Brain microvascular endothelial cell (primary cell): ENCODE results near the gene SYCE3.

ENCODE experiments used
- DNase-seq: peaks from one replicate; pipeline ENCODE4 v3.0.0-alpha.2; 2020
- H3K27ac ChIP-seq: fragments of 250-450 bp; sonication (Bioruptor Pico); 2 replicates; pipeline ENCODE4 v1.5.1; 2020; ENCODE audit warnings: mild to moderate bottlenecking, moderate library complexity
- H3K27me3 ChIP-seq: fragments of 250-450 bp; sonication (Bioruptor Pico); replicated peaks from 2 replicates; pipeline ENCODE4 v1.5.1; 2020; ENCODE audit warnings: mild to moderate bottlenecking
- H3K36me3 ChIP-seq: fragments of 250-450 bp; sonication (Bioruptor Pico); replicated peaks from 2 replicates; pipeline ENCODE4 v1.5.1; 2020; ENCODE audit warnings: mild to moderate bottlenecking
- H3K4me3 ChIP-seq: 2 replicates; pipeline ENCODE4 v1.5.1; 2011; ENCODE audit warnings: low read depth, mild to moderate bottlenecking, control low read depth, low read length, moderate library complexity
- in situ Hi-C: cut with HindIII; loops from 2 replicates; pipeline ENCODE4 v1.10.0; 2017; ENCODE audit warnings: low sequenced_read_pairs, low pct_ligation_motif_present
- TF ChIP-seq, protein P1 (sequence below): IDR thresholded peaks from 2 replicates; pipeline ENCODE4 v1.5.1; 2011; ENCODE audit warnings: low read depth, mild to moderate bottlenecking, moderate library complexity, low read length, control low read depth, inconsistent platforms; ENCODE audit errors: missing control alignments

SYCE3 gene

DNA sequence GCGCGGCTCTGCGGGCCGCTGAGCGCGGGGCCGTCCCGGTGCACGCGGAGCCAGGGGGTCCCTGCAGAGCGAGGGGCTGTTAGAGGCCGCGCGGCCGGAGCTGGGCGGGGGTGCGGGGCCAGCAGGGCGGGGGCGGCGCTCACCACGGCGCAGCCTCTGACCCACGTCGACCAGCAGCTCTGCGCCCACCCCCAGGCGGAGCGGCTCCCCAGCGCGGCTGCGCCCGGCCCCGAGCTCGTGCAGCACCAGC is 36.9 kb downstream of the SYCE3 start:
- peaks cover 15% of the 10 kb centered on the region for H3K36me3 ChIP-seq
- no peaks in the 10 kb centered on the region for H3K27me3 ChIP-seq
- in situ Hi-C loops = no loop called here
- H3K4me3 ChIP-seq = peak overlapping the region; percentile 70
- TF ChIP-seq, protein P1, sequence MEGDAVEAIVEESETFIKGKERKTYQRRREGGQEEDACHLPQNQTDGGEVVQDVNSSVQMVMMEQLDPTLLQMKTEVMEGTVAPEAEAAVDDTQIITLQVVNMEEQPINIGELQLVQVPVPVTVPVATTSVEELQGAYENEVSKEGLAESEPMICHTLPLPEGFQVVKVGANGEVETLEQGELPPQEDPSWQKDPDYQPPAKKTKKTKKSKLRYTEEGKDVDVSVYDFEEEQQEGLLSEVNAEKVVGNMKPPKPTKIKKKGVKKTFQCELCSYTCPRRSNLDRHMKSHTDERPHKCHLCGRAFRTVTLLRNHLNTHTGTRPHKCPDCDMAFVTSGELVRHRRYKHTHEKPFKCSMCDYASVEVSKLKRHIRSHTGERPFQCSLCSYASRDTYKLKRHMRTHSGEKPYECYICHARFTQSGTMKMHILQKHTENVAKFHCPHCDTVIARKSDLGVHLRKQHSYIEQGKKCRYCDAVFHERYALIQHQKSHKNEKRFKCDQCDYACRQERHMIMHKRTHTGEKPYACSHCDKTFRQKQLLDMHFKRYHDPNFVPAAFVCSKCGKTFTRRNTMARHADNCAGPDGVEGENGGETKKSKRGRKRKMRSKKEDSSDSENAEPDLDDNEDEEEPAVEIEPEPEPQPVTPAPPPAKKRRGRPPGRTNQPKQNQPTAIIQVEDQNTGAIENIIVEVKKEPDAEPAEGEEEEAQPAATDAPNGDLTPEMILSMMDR = no peak
- no peak for DNase-seq
- peak overlapping the region; percentile 89 for H3K27ac ChIP-seq

DNA sequence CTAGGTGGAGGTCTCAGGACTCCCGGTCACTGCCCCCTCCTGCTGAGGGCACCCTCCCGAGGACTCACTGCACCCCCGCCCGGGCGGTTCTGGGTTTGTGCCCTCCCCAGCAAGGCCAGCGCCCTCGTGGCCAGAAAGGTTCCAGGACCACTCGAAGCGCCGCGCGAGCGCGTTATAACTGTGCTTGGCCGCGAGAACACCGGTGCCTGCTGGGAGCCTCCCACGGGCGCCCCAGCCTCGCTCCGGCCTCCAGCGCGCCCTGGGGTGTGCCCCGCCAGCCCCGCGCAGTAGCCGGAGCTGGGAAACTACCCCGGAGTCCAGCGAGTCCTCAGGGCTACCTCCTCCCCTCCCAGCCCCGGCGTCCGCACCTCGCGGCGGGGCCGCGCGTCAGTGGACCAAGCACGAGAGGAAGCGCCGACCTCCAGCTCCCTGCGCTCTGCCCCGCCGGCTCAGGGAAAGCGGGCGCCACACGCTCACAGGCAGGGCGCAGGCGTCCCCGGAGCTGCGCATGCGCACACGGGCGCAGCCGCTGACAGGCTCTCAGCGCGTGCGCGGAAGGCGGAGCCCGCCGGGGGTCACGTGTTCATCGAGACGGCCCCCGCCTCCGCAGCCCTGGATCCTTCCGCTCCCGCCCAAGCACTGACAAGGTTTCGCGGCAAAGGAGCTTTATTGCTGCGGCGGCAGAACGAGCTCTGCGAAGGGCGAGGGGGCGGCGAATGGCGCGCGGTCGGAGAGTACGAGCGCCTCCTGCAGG is 37.4 kb downstream of the SYCE3 start, which contains the start of gene SCO2:
TSS of gene SCO2 (minus strand) at position 495 of the 754 bp plus-strand sequence. CDS start 1,187 bp downstream, outside the sequence.
- H3K27me3 ChIP-seq = no peaks in the 10 kb centered on the region
- H3K4me3 ChIP-seq = peak within 1 kb of the TSS; percentile 70
- H3K36me3 ChIP-seq = peaks cover 15% of the 10 kb centered on the region
- TF ChIP-seq, protein P1 = peak; percentile 48
- peak; percentile 95 for DNase-seq
- in situ Hi-C loops = no loop called here
- H3K27ac ChIP-seq = peak within 1 kb of the TSS; percentile 89

DNA sequence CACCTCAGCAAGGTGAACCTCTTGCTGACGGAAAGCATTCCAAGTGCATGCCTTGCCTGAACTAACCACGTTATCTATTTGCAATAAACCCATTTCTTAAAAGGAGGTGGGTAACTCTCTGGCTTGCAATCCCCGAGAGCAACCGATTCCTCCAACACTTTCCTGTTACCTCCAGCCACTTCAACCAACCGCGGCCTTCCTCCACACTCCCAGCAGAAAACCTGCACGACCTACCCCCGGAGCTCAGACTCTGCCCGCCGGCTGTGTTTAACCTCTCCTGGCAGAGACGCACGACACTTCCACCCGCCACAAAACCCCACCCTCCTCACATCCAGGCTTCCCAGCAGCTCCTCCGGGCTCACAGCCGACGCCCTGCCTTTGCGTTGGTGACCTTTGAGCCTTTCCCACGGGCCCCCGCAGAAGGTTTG is 38.0 kb downstream of the SYCE3 start:
- no peak for DNase-seq
- Histone ChIP-seq H3K27ac (peak overlapping the region; percentile 89), H3K4me3 (peak overlapping the region; percentile 70), H3K36me3 (peaks cover 15% of the 10 kb centered on the region), H3K27me3 (no peaks in the 10 kb centered on the region)
- in situ Hi-C loops = no loop called here
- TF ChIP-seq, protein P1 = no peak

DNA sequence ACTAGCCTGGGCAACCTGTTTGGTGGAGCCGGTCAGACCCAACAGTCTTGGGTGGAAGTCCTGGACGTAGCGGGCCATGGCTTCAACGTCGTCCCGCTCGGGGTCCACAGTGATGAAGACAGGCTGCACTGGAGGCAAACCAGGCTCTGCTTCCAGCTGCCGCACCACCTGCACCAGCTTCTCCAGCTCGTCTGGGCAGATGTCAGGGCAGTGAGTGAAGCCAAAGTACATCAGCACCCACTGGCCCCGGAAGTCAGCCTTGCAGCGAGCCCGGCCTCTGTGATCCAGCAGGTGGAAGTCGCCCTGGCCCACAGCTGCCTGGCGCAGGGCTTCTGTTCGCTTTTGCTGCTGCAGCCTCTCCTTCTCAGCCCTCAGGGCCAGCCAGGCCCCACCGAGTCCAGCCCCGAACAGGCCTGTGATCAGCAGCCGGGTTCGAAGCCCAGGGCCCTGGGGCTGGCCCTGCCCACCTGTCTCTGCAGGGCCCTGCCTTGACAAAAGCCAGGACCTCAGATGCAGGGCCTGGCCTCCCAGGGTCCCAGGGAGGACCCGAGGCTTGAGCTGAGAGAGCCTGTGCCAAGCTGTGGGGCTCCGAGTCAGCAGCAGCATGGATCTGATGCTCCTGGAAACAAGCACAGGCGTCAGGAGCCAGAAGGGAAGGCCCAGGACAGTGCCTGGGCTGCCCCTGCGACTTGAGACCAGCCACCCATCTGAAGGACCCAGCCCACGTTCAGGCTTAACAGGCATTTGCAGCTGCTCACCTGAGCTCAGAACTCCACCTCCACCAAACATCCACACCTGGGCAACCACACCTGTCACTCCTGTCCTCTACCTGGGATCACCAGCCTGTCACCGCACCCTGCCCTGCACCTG is 38.7 kb downstream of the SYCE3 start:
- TF ChIP-seq, protein P1 = no peak
- H3K36me3 ChIP-seq = peaks cover 21% of the 10 kb centered on the region
- H3K27ac ChIP-seq = no peak overlapping the region
- no peak for DNase-seq
- no peaks in the 10 kb centered on the region for H3K27me3 ChIP-seq
- in situ Hi-C loops = no loop called here
- H3K4me3 ChIP-seq = peak overlapping the region; percentile 70

DNA sequence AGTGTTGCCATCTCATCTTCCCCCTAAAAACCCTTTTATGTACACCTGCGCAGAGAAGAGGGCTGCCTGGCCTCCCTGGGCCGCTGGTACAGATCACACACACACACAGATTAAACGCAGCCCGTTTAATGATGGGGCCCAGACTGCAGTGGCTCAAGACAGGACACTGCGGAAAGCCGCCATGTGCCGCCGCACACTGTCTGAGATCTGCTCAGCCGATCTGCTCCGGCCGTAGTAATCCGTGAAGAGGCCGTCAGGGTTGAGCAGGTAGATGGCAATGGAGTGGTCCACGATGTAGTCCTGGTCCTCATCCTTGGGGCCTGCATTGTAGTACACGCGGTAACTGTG is 39.3 kb downstream of the SYCE3 start:
- TF ChIP-seq, protein P1 = no peak
- in situ Hi-C loops = no loop called here
- no peak overlapping the region for H3K27ac ChIP-seq
- H3K4me3 ChIP-seq = no peak overlapping the region
- H3K27me3 ChIP-seq = no peaks in the 10 kb centered on the region
- DNase-seq = no peak
- peaks cover 21% of the 10 kb centered on the region for H3K36me3 ChIP-seq
